GM06990 (cell line): Measurements from ENCODE around the gene AANAT.

ENCODE experiments used
- DNase-seq: peaks from one replicate; pipeline ENCODE4 v3.0.0-alpha.2; 2011; ENCODE audit not compliant: insufficient read length; ENCODE audit errors: extremely low read depth
- H3K27me3 ChIP-seq: replicated peaks from 2 replicates; pipeline ENCODE4 v1.6.0; 2011; ENCODE audit warnings: low read length; ENCODE audit not compliant: control insufficient read depth, insufficient read depth
- H3K36me3 ChIP-seq: 2 replicates; pipeline ENCODE4 v1.5.1; 2011; ENCODE audit warnings: low read length; ENCODE audit not compliant: control insufficient read depth, insufficient read depth
- H3K4me3 ChIP-seq: replicated peaks from 2 replicates; pipeline ENCODE4 v1.5.1; 2011; ENCODE audit warnings: low read depth, mild to moderate bottlenecking, control low read depth, low read length
- TF ChIP-seq, protein P1 (sequence below): IDR thresholded peaks from 2 replicates; pipeline ENCODE4 v1.5.1; 2011; ENCODE audit warnings: low read length, control low read depth, mild to moderate bottlenecking, inconsistent platforms; ENCODE audit not compliant: insufficient read depth, poor library complexity, severe bottlenecking

Gene AANAT

DNA sequence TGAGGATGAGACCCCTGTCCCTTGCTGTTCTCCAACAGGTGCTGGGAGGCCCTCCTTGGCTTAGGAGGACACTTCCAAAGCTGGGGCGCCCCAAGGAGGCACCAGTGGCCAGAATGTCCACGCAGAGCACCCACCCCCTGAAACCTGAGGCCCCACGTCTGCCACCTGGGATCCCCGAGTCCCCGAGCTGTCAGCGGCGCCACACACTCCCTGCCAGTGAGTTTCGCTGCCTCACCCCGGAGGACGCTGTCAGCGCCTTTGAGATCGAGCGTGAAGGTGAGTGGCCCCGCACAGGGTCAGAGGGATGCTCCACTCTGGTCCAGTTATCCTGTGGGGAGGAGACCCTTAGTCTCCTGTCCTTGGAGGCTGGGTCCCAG, 1.2 kb downstream of the AANAT start:
- Histone ChIP-seq H3K27me3 (no peaks in the 10 kb centered on the region), H3K36me3 (peaks cover 21% of the 10 kb centered on the region), H3K4me3 (no peak overlapping the region)
- DNase-seq, result no peak
- TF ChIP-seq, protein P1, sequence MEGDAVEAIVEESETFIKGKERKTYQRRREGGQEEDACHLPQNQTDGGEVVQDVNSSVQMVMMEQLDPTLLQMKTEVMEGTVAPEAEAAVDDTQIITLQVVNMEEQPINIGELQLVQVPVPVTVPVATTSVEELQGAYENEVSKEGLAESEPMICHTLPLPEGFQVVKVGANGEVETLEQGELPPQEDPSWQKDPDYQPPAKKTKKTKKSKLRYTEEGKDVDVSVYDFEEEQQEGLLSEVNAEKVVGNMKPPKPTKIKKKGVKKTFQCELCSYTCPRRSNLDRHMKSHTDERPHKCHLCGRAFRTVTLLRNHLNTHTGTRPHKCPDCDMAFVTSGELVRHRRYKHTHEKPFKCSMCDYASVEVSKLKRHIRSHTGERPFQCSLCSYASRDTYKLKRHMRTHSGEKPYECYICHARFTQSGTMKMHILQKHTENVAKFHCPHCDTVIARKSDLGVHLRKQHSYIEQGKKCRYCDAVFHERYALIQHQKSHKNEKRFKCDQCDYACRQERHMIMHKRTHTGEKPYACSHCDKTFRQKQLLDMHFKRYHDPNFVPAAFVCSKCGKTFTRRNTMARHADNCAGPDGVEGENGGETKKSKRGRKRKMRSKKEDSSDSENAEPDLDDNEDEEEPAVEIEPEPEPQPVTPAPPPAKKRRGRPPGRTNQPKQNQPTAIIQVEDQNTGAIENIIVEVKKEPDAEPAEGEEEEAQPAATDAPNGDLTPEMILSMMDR, result no peak

GRCh38 chr17:76469076-76469990, 1.9 kb downstream of the AANAT start:
- H3K36me3 ChIP-seq, result peaks cover 27% of the 10 kb centered on the region
- H3K27me3 ChIP-seq, result no peaks in the 10 kb centered on the region
- no peak for DNase-seq
- no peak overlapping the region for H3K4me3 ChIP-seq
- TF ChIP-seq, protein P1, result no peak

DNA sequence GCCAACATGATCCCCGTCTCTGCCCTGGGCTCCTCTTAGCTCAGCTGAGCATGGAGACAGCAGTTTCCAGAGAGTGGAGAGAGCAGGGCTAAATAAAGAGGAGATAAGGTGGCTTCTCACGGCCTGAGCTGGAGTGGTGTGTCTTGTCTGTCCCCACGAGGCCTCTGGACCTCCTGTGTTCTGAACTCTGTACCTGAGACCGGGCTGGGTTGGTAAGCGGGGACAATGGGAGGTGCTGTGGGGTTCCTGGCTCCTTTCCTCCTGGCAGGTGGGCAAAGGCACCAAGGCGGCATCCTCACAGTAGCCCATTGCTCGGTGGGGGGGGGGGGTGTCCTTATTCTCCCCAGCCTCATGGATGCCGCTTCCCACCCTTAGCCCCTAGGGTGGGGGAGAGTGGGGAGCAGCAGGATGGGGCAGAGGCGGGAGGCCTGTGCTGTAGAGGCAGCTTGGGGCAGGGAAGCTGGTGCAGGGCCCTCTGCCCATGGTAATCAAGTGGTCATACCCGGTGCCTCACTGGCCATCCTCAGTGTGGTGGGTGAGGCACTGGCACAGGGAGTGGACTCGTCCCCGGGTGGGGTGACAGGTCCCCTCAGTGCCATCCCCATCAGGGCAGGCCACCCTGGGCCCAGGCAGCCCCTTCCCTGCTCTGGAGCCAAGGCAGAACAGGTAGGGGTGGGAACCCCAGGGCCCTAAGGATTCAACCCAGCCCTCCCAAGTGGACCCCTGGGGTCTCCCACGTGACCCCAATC, 2.8 kb downstream of the AANAT start:
- Histone ChIP-seq H3K27me3 (no peaks in the 10 kb centered on the region), H3K36me3 (peaks cover 34% of the 10 kb centered on the region), H3K4me3 (no peak overlapping the region)
- TF ChIP-seq, protein P1, result no peak
- no peak for DNase-seq

GRCh38 chr17:76471498-76472257, 4.3 kb downstream of the AANAT start:
- no peak overlapping the region for H3K4me3 ChIP-seq
- H3K27me3 ChIP-seq, result no peaks in the 10 kb centered on the region
- H3K36me3 ChIP-seq, result peaks cover 36% of the 10 kb centered on the region
- TF ChIP-seq, protein P1, result no peak
- no peak for DNase-seq

GRCh38 chr17:76472258-76472645, 4.8 kb downstream of the AANAT start:
- peaks cover 40% of the 10 kb centered on the region for H3K36me3 ChIP-seq
- no peak for DNase-seq
- H3K27me3 ChIP-seq, result no peaks in the 10 kb centered on the region
- TF ChIP-seq, protein P1, result no peak
- H3K4me3 ChIP-seq, result no peak overlapping the region
